AG09319 (cell line): ENCODE measurements around the gene CD44.
"Not testable (repeated sequence)": the region's sequence is repeated elsewhere in the genome, so short reads cannot be mapped to it uniquely, and the experiment has no call there.

Source experiments
- DNase-seq: peaks from one replicate; pipeline ENCODE4 v3.0.0-alpha.2; 2010; ENCODE audit warnings: low read depth; ENCODE audit errors: extremely low read depth
- CTCF ChIP-seq: IDR thresholded peaks from 2 replicates; pipeline ENCODE4 v1.5.1; 2011; ENCODE audit warnings: low read depth, mild to moderate bottlenecking, inconsistent platforms, low read length, moderate library complexity

CD44 gene

DNA sequence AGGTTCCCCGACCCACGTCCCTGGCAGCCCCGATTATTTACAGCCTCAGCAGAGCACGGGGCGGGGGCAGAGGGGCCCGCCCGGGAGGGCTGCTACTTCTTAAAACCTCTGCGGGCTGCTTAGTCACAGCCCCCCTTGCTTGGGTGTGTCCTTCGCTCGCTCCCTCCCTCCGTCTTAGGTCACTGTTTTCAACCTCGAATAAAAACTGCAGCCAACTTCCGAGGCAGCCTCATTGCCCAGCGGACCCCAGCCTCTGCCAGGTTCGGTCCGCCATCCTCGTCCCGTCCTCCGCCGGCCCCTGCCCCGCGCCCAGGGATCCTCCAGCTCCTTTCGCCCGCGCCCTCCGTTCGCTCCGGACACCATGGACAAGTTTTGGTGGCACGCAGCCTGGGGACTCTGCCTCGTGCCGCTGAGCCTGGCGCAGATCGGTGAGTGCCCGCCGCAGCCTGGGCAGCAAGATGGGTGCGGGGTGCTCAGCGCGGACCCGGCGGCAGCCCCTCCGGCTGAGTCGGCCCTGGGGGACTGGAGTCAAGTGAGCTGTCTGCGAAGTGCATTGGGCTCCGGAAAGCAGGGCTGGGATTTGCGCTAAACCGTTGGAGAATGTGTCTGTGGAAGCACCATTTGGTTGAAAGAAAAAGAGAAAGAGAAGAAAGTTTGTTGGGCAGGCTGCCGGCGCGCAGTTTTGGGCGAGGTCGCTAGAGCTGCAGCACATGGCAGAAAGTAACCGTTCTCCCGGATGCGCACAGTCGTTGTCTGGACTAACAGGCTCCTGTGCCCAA, at the start of gene CD44:
CD44 (plus strand) TSS at position 229 of the 779 bp plus-strand sequence; CDS start at position 362, 133 bp downstream.
- no peak for TF ChIP-seq CTCF
- DNase-seq: peak; percentile 91

DNA sequence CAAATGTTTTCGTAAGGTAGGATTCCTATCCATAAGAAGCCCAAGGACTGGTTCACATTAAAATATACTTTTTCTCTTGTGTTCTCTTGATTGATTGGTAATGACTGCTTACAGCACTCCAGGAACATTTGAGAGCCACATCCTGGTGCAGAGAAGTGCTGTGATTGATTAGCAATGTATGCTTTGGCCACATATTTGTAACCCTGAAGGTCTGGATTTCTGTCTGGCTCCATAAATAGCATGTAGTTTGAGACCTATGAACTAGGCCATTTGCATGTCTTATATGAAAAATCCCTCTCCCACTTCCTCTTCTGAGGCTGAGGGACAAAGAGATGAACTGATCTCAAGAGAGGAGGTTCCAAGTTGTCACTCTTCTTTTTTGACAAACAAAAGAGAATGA, 49.3 kb upstream of the CD44 start:
- TF ChIP-seq CTCF: no peak
- DNase-seq: no peak

GRCh38 chr11:35090125-35090524, 48.8 kb upstream of the CD44 start:
- TF ChIP-seq CTCF: no peak
- DNase-seq: no peak

DNA sequence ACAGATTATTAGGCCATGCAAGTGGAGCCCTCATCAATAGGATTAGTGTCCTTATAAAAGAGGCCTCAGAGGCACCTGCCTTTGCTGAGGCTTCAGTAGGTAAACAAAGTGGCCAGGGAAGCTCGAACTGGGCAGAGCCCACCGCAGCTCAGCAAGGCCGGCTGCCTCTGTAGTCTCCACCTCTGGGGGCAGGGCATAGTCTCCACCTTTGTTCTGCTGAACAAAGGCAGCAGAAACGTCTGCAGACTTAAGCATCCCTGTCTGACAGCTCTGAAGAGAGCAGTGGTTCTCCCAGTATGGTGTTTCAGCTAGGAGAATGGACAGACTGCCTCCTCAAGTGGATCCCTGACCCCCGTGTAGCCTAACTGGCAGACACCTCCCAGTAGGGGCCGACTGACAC, 48.0 kb upstream of the CD44 start:
- not testable (repeated sequence) for DNase-seq

GRCh38 chr11:35096723-35097122, 42.2 kb upstream of the CD44 start:
- TF ChIP-seq CTCF: no peak
- DNase-seq: no peak

DNA sequence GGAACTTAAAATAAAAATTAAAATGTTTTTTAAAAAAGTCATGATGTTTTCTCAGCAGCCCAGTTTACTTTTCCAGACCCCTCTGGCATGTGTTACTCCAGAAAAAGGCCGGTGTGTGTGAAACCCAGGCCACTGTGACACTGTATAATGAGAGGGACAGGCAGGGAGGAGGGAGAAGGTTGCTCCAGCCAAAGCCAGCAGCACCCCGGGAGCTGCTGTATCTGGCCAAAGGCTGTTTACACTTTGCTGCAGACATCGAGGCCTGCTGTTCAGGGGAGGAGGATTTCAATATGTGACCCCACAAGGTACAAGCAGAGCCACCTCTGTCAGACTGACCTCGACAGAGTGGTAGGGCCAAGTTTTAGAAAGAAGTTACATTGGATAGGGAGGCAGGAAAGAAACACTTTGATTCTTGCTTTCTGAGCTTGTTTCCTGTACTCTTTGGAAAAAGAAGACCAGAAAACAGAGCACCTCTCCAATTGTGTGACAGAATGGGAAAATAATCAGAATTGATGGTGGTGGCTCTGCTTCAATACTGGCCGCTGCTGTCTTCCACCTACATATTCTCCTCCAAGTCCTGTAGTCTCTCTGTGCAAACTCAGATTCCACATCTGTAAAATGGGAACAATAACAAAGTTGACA, 41.0 kb upstream of the CD44 start:
- no peak for DNase-seq
- no peak for TF ChIP-seq CTCF

DNA sequence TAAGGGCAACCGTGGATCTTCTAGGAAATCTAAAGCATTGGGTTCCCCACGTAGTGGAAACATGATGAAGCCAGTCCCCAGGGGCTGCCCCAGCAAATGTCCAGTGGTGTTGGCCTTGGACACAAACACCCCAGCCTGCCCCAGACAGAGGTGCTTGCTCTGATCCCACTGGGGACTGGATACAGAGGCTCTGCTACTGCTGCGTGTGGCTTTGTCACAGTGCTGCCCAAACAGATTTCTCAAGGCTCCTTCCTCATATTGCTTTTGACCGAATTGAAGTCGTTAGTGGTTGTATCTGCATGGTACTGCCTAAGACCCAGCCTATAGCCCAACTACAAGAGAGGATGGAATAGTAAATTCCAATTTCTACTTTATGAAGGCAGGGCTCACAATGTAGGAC, 40.1 kb upstream of the CD44 start:
- TF ChIP-seq CTCF: no peak
- DNase-seq: no peak
